ENCODE results near the gene PAFAH1B2.
"Not testable (repeated sequence)": the region's sequence is repeated elsewhere in the genome, so short reads cannot be mapped to it uniquely, and the experiment has no call there.

Gene PAFAH1B2

DNA sequence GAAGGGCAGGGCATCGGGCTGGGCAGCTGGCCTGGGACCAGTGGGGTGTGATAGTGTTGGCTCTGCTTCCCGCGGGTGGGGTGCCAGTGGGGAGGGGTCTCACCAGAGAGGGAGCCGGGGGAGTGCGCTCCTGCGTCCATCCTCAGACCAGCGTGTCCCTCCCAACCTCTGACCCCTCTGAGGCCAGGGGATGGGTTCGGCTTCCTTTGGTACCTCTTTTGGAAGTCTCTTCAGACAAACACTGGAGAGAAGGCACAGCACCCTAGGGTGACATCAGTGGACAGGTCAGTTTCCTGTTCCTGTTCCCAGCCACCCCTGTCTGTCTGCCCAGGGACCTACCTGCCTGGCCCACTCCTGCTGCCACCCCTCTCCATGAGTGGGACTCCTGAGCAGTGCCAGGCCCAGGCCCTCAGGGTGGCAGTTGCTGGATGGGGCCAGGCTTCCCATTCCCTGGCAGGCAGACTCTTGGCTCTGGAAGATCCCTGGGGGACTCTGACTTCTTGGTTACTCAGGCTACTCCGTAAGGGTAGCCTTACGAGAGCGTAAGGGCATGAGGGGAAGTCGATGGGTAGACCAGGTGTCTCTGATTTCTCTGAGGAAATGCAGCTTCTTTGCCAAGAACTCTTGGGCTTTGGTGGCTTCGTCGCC is 57.7 kb downstream of the PAFAH1B2 start:
- DNase-seq (ENCODE audit: low read depth in 2 of 2), result no peak

DNA sequence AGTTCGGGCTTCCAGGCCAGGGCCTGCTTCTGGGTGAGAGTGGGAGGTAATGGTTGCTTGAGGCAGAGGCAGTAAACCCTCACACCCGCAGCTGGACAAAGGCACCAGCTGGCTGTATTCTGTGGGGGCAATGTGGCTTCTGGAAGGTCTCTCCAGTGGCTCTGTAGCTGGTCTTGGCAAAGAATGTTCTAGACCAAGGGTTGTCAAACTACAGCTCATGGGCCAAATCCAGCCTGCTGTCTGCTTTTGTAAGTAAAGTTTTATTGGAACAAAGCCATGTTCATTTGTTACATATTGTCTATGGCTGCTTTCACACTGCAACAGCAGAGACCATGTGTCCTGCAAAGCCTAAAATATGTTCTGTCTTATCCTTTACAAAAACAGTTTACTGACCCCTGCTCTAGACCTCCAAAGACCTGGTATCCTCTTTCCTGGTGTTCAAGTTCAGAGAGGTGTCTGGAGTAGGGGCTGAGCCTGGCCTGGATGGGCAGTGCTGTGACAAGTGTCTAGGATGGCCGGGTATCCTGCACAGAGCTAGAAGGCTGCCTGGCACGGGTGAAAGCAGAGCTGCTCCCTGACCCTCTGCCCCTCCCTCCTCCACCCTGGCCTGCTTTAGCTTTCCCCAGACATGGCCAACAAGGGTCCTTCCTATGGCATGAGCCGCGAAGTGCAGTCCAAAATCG is 58.4 kb downstream of the PAFAH1B2 start:
- no peak for DNase-seq (ENCODE audit: low read depth in 2 of 2)

DNA sequence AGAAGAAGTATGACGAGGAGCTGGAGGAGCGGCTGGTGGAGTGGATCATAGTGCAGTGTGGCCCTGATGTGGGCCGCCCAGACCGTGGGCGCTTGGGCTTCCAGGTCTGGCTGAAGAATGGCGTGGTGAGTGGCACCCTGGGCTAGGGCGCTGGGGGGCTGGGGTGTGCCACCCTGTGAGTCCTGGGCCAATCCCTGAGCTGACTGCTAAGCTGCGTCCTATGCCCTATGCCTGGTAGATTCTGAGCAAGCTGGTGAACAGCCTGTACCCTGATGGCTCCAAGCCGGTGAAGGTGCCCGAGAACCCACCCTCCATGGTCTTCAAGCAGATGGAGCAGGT is 59.0 kb downstream of the PAFAH1B2 start:
- no peak for DNase-seq (ENCODE audit: low read depth in 2 of 2)

DNA sequence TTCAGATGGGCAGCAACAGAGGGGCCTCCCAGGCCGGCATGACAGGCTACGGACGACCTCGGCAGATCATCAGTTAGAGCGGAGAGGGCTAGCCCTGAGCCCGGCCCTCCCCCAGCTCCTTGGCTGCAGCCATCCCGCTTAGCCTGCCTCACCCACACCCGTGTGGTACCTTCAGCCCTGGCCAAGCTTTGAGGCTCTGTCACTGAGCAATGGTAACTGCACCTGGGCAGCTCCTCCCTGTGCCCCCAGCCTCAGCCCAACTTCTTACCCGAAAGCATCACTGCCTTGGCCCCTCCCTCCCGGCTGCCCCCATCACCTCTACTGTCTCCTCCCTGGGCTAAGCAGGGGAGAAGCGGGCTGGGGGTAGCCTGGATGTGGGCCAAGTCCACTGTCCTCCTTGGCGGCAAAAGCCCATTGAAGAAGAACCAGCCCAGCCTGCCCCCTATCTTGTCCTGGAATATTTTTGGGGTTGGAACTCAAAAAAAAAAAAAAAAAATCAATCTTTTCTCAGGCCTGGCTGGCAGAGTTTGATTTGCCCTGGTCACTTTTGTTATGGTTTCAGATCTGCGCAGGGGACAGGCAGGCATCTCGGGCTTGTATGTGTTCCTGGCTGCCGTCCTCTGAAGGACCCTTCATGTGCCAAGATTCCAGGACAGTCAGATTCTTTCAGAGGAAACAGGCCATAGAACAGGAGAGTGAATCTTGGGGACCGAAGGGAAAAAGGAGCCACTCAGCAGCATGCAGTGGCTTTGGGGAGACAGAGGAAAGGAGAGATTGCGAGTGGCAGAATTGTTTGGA is 60.4 kb downstream of the PAFAH1B2 start:
- DNase-seq (ENCODE audit: low read depth in 2 of 2), result no peak

DNA sequence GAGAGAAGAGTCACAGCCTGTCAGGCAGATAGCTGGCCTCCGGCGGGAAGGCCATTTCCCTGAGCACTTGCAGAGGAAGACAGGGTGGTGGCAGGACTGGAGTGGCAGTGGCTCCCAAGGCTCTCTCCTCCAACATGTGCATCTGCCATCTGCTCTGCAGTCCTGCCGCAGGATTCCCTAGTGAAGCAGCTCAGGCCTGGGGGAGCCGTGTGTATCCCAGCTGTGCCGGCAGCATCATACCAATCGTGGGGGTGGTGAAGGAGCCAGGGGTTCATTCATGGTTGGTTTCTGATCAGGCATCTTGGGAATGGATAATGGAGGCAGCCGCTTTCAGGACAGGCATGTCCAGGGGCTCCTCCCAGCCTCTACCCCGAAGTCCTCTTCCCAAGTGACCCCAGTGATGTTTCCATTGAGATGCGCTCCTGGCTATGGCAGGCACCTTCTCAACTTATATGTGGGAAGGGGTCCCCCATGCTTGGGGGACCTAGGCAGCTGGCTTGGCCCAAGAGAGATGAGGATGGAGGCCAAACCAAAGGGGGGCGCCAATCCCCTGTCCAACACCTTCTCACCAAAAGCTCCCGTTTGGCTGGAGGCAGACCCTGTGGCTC is 61.2 kb downstream of the PAFAH1B2 start:
- DNase-seq (ENCODE audit: low read depth in 2 of 2), result no peak

DNA sequence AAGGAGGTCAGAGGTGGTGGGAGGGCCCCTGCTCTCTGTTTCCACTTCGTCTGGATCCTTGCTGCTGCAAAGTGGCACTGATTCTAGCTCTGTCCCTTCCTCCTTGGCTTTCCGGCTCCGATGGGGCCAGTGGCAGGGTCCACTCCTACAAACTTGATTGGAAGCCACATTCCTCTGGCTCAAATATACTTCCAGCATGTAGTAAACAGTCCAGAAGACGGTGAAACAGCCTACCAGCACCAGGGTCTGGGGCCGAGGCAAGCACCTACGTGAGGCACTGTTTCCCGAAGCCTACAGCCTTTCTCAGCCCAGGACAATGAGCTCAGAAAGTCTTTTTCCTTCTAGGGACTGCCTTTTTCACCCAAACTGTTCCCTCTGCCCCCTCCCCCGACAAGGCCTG is 62.0 kb downstream of the PAFAH1B2 start:
- DNase-seq (ENCODE audit: low read depth in 2 of 2), result not testable (repeated sequence)

DNA sequence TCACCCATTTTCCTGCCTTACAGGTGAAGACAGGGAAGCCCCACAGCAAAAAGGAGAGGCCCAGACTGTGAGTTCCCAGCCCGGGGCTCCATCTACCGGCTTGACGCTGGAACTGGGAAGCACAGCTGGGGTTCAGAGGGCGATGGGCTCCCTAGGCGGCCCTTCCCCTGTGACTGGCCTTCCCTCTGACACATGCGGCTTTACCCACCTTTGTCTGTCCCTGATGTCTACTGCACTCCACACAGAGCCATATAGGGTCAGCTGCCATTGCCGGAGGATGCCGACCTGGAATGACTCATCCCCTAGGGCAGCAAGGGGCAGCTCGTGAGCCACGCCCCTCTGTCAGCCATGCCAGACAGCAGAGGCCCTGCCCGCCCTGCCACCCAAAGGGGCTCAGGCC is 62.8 kb downstream of the PAFAH1B2 start:
- not testable (repeated sequence) for DNase-seq (ENCODE audit: low read depth in 2 of 2)

DNA sequence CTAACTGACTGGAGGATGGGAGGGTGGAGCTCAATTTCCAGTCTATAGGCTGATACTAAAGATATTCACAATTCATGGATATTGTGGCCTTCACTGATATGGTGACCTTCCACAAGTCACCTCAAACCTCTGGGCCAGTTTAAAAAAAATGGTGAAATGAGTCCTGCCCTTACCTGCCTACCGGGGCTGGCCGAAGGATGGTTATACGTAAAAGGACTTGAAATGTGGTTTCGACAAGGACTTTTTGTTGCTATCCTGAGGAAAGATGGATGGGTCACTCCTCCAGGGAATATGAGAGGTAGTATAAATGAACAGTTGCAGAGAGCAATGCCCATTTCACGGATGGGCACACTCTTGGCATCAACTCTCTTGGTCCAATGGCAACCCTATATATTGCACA is 63.4 kb downstream of the PAFAH1B2 start:
- not testable (repeated sequence) for DNase-seq (ENCODE audit: low read depth in 2 of 2)

DNA sequence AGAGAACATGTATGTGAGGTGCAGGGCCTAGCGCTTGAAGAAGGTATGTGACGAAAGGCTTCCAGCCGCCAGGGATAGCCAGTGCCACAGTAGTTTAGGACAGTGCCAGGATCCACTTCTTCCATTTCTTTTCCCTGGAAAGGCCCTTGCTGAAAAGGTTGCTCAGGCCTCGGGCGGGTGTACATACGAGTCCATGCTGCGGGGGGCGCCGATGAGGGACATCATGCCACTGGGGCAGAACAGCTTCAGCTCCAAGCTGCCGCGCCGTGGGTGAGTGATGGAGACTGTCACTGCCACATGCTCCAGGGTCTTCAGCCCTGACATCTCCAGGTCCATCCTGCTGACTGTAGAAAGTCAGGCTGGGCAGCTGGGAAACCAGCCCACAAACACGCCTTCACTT is 64.6 kb downstream of the PAFAH1B2 start:
- DNase-seq (ENCODE audit: low read depth in 2 of 2), result not testable (repeated sequence)

DNA sequence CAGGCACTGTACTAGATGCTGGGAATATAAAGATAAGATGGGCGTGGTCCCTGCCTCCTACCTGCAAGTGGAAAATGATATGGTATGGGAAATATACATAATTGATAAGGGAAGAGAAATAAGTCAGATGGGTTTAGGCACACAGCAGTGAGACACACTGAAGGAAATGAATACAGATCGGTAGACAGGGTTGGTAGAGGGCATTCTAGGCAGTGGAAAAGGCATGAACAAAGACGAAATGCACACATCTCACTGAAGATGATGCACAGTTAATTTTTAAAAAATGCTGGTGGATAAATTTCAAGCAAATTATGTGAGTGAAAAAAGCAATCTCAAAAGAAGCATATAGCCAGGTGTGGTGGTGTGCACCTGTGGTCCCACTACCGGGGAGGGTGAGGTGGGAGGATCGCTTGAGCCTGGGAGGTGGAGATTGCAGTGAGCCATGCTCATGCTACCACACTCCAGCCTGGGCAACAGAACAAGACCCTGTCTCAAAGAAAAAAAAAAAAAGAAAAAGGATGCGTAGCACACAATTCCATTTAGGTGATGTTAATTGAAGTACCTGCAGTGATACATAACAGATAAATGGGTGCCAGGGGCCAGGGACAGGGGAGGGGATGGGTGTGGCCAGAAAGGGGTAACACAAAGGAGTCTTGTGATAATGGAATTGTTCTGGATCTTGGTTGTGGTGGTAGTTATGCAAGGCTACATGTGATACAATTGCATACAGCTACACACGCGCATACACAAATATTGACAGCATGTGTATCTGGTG is 65.5 kb downstream of the PAFAH1B2 start:
- not testable (repeated sequence) for DNase-seq (ENCODE audit: low read depth in 2 of 2)

DNA sequence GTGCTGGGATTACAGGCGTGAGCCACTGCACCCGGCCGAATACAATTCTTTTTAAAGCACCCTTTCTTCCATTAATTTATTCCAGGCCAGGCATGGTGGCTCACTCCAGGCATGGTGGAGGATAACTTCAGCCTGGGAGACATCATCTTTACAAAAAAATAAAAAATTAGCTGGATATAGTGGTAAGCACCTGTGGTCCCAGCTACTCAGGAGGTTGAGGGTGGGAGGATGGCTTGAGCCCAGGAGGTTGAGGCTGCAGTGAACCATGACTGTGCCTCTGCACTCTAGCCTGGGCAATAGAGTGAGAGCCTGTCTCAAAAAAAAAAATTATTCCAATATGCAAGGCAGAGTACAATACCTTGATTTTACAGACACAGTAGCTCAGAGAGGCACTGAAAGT is 66.5 kb downstream of the PAFAH1B2 start:
- no peak for DNase-seq (ENCODE audit: low read depth in 2 of 2)

DNA sequence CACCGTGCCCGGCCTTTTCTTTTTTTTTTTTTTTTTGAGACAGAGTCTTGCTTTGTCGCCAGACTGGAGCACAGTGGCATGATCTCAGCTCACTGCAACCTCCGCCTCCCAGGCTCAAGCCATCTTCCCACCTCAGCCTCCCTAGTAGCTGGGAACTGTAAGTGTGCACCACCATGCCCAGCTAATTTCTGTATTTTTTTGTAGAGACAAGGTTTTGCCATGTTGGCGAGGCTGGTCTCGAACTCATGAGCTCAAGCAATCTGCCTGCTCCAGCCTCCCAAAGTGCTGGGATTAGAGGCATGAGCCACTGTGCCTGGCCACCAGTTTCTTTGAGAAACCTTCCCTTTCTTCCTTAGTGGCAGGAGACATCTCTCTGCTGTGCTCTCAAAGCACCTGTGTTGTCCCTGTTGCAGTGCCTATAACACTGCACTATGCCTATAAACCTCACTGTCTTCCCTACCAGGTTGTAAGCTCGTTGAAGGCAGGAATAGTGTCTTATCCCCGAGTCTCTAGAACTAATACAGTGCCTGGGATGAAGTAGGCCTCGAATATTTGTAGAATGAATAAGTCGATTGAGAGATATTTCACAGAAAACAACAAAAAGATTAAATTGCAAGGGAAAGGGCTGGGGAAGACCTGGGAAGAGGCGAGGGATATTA is 68.7 kb downstream of the PAFAH1B2 start:
- DNase-seq (ENCODE audit: low read depth in 2 of 2), result no peak

DNA sequence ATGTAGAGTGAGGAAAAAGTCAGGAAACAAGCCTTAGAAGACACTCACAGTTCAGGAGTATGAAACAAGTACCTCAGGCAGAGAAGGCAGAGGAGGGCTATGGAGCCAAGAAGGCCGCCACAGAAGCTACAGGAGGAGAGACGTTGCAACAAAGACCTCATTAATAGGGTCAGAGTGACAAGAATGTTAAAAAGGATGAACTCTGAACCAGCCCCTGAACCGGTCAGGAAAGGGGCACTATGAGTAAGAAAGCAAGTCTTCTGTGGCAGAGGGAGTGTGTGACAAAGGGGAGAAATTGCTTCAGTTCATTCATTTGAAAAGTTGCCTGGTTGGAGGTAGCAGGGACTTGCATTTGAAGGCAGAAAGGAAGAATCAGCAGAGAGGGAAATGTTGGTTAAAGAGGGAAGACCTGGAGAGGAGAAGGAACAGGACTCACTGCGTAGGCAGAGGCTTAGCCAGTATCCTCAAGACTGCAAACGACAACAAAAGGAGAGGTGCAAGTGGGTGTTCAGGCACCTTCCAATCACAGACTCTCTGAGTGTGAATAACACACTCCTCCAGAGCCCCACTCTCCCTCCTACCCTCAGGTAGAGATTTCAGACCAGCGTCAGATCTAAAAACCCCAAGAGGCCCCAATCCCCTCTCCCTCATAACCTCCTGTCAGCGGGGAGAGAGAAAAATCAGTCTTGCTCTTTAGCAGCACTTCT is 70.5 kb downstream of the PAFAH1B2 start:
- no peak for DNase-seq (ENCODE audit: low read depth in 2 of 2)

DNA sequence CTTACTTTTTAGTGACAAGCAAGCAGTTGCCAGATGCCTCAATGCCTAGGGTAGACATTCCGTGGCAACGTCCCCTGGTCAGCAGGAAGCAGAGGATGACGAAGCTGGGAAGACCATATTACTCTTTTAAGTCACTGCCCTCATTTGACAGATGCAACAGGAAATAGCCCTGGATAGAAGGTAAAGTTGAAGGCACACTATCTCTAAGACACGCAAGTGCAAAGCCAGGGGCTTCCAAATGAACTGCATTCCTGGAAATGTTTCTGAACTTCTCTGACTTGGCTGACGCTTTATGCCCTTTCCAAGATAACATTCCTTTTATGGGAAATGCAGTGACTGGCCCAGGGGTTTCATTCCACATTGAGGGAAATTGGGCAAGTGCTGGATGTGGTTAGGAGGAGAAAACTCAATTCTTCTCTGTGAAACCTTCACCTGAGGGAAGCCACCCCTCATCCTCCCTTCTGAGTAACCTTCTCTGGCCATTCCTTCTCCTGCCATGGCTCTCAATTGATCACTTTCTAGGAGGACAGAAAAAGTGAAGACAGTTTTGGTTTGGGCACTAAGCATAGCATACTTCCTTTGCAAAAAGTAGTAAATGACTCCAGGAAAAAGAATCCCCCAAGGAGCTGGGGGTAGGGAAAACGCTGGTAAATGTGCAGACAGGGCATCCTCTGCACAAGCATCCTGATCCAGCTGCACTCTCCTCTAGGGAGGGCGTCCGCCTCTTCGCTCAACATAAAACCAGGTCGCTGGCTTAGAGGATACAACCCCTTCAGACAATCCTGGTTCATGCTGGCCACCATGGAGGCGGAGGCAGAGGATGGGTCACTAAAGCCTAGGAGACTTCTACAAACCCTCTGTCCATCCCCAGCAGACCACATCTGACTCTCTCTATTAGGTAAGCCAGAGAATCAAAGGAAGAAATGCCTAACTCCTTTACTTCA is 73.3 kb downstream of the PAFAH1B2 start:
- no peak for DNase-seq (ENCODE audit: low read depth in 2 of 2)

DNA sequence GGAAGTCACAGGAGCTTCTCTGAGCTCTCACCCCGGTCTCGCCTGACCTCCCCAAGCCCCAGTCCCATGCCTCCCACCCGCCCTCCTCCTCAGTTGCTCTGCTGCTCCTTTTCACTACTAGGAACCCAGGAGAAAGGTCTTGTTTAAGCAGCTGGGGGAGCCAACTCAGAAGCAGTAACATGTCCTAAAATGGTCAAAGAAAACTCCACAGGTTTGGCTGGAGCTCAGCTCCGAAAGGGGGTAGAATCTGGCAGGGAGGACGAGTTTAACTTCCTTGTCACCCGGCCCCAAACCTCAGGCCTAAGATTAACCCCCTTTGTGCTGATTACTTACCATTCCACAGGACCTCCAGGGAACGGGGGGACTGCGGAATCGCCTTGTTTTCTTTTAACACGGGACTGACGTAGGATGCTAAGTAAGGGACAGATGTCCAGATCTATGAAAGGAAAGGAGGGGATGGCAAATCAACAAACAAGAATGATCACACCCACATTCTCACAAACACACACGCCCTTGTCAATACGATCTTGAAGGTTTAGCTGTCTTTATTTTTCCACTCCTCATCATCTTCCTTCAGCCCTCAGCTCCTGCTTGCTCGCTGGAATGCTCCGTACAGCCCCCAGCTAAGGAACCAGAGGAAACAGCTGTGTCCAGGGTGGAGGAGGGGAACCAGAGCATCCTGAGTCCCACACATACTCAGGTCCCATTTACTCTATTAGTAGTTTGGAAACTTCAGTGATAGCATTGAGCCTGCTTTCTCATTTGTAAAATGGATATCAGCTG is 74.2 kb downstream of the PAFAH1B2 start:
- DNase-seq (ENCODE audit: low read depth in 2 of 2), result no peak

DNA sequence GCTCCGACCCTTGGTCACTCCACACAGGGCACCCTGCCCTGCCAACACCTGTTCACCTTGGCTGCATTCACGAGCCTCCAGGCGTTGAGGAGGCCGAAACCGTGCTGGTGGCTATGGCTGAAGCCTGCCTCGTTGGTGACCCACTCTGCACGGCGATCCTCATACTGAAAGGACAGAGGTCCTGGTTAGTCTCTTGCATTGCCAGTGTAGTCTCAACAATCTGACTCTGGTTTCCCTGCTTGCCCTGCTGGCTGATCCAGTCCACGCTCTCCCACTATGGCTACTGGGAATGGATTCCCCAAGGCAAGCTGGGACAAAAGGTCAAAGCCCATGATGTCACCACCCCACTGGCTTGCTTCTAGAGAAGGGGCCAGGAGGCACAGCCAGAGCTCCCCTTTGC is 74.9 kb downstream of the PAFAH1B2 start:
- no peak for DNase-seq (ENCODE audit: low read depth in 2 of 2)

DNA sequence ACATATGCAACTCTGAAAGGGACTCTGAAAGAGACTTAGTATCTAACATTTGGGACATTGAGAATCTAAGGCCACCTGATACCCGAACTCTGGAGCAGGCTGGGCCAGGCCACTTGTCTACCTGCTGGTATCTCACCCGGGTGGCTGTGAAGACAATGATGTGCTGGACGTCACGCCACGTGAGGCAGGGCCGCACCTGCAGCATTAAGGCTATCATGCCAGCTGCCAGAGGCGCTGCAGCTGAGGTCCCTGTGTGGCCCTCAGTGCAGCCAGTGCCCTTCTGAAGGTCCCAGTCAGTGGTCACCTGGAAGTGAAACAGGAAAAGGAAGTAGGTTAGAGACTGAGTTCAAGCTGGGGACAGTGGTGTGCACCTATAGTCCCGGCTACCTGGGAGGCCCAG is 75.4 kb downstream of the PAFAH1B2 start:
- DNase-seq (ENCODE audit: low read depth in 2 of 2), result no peak

DNA sequence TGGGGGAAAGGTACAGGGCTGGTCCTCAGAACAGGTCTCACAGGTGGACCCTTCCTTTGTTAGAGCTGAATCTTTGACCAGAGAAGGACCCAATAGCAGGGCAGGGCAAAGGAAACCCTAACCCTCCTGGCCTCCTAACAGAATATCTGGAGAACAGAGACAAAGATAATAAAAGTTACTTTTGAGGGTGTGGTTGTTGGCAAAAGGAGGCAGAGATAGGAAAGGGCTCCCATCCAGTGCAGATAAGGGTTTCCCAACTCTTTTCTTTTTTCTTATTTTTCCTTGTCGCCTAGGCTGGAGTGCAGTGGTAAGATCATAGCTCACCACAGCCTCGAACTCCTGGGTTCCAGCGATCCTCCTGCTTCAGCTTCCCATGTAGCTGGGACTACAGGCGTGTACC is 75.9 kb downstream of the PAFAH1B2 start:
- no peak for DNase-seq (ENCODE audit: low read depth in 2 of 2)

DNA sequence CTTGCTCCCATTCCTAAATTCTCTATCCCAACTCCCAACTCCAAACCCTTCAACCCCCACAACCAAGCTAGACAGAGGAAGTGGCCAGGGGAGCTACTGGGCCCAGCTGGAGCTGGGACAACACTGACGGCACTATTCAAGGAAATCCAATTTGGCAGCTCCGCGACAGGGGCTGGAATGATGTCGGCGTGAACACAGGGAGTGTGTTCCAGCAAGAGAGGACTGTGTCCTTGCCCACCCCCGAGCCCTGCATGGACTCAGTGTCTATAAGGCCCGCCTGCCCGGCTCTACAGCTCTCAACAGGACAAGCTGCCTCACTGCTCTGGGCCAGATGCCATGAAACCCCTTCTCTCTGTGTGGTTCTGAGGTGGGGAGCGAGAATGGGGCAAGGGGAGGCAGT is 76.5 kb downstream of the PAFAH1B2 start:
- no peak for DNase-seq (ENCODE audit: low read depth in 2 of 2)
